GM18508 (cell line): ENCODE data around the gene POTEH.
"Not testable (repeated sequence)": the region's sequence is repeated elsewhere in the genome, so short reads cannot be mapped to it uniquely, and the experiment has no call there.

ENCODE experiments used
- ATAC-seq: cut with Tn5 transposase; IDR thresholded peaks from one replicate; pipeline ENCODE4 v1.9.1; 2021; ENCODE audit warnings: moderate number of reproducible peaks; ENCODE audit not compliant: insufficient read depth, unreplicated experiment

POTEH gene

DNA sequence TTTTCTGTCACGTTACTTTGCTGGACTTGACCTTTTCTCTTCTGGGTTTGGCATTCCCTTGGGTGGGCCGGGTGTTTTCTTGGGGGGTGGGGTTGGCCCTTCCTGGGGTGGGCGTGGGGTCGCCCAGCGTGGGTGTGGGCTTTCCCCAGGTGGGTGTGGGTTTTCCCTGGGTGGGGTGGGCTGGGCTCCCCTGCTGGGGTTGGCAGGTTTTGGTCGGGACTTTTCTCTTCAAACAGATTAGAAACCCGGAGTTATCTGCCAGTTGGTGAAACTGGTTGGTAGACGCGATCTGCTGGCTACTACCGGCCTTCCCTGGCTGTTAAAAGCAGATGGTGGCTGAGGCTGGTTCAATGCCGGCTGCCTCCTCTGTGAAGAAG is at the start of gene POTEH:
Gene POTEH, plus strand, starts transcription at position 278 of the 377 bp plus-strand sequence. Its CDS starts 52 bp downstream, at position 330.
- ATAC-seq: not testable (repeated sequence)

- not testable (repeated sequence) for ATAC-seq
Observed at GRCh38 chr22:15642288-15642861, 47.5 kb upstream of the POTEH start.

DNA sequence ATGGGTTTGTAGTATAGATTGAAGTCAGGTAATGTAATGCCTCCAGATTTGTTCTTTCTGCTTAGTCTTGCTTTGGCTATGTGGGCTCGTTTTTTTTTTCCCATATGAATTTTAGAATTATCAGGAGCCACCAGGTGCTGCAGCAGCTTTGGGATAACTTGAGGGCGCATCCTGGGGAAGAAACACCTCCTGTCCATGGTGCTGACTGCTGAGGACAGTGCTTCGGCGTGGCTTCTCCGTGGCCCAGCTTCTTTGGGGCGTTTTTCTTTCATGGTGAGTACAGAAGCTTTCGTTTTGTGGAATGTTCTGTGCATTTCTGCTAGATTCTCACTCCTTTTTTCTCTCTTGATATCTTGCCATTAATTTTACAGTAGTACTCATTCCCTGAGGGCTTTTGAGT is 37.9 kb upstream of the POTEH start:
- not testable (repeated sequence) for ATAC-seq

DNA sequence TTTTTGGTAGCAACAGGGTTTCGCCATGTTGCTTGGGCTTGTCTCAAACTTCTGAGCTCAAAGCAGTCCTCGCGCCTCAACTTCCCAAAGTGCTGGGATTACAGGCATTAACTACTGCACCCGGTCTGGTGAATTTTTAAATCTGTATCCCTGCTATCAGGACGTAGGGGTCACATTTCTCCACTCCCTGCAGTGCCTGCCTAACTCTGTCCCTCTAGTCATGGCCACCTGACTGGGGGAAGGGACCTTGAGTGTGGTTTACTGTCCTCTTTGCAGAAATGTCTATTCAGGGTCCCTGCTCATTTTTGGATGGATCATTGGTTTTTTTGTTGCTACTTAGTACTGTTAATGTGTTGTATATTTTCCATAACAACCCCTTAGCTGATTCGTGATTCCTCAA is 37.1 kb upstream of the POTEH start:
- ATAC-seq: not testable (repeated sequence)

DNA sequence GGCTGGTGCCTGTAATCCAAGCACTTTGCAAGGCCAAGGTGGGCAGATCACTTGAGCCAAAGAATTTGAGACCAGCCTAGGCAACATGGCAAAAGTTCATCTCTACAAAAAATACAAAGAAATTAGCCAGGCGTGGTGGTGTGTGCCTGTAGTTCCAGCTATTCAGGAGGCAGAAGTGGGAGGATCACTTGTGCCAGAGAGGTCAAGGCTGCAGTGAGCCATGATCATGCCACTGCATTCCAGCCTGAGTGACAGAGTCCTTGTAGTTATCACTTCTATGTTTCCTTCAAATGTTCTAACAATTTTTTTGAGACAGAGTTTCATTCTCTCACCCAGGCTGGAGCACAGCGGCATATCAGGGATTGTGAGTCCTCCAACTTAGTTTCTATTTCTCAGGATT is 36.6 kb upstream of the POTEH start:
- ATAC-seq: not testable (repeated sequence)

- ATAC-seq: not testable (repeated sequence)
Observed at GRCh38 chr22:15661102-15661501, 28.7 kb upstream of the POTEH start.

DNA sequence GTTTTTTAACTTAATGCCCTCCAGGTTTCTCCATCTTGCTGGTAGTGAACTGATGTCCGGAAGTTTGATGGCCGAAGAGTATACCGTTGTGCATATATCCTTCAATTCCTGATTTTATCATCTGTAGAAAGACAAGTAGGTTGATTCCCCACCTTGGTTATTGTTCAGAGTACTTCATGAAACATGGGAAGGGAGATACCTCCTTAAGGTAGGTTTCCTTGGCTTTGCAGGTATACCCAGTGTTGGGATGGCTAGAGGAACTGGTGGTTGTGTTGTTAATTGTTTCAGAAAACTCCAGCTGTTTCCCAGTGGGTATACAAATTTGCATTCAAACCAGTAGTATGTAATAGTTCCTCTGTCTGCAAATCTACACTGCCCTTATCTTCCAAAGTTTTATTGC is 25.1 kb upstream of the POTEH start:
- ATAC-seq: not testable (repeated sequence)

DNA sequence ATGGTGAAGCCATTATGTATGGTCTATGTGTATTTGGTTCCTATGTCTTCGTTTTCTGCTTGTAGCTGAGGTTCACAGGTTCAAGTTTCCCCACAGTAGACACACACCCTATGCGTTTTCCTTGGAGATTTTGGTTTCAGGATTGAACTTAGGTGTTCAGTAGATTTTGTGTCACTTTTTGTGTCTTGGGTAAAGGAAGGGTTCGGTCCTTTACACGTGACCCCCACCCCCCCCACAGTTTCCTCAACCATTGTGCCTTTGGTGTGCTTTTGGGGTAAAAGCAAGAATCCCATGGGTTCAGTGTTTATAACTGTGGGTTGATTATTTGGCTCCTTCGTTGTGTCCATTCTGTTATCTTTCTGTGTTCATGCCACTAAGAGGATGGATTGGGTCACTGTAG is 24.3 kb upstream of the POTEH start:
- ATAC-seq: not testable (repeated sequence)

- not testable (repeated sequence) for ATAC-seq
Observed at GRCh38 chr22:15669430-15669829, 20.4 kb upstream of the POTEH start.

DNA sequence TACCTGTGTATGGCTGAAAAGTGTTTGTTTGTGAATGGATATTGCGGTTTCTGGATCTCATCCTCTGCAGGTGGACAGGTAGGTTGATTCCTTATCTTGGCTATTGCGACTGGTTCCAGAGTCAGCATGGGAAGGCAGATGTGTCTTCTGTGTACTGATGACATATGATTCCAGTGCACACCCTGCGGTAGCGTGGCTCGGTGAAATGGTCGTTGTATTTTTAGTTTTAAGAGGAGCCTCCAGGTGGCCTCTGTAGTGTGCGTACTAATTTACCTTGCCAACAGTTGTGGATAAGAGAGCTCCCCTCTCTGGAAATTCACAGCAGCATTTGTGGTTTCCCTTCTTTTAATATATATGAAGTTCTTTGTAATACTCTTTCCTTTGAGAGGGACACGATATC is 10.1 kb upstream of the POTEH start:
- ATAC-seq: not testable (repeated sequence)

DNA sequence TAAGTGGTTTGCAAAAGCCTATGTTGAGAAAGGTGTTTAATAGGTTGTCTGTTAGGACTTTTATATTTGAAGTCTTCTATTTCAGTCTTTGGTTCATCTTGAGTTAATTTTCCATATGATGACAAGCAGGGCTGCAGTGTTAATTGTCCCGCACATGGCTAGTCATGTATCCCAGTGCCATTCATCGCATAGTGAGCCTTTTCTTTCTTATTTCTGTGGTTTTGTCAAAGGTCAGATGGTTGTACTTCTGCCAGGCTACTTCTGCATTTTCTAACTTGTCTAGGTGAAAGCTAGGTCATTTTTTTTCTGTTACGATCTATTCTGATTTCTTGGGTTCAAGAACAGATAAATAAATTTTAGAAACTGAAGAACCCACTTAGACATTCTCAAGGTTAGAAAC is 5.7 kb upstream of the POTEH start:
- ATAC-seq: not testable (repeated sequence)

DNA sequence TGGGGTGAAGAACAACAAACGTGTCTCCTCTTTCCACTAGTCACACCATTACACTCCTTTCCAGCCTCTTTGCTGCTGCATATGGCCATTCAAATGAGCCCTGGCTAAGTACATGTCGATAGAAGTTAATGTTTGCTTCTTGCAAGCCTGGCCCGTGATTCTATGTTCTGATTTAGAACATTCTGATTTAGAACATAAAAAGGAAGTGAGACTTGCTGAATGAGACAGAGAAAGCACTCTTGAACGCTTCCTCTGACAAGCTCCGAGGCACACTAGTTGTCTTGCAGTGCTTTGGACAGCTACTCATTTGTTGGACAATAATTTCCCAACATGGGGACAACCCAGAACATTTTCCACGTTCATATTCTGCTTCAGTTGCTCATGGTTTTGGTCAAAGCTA is 5.1 kb upstream of the POTEH start:
- ATAC-seq: peak; percentile 85

DNA sequence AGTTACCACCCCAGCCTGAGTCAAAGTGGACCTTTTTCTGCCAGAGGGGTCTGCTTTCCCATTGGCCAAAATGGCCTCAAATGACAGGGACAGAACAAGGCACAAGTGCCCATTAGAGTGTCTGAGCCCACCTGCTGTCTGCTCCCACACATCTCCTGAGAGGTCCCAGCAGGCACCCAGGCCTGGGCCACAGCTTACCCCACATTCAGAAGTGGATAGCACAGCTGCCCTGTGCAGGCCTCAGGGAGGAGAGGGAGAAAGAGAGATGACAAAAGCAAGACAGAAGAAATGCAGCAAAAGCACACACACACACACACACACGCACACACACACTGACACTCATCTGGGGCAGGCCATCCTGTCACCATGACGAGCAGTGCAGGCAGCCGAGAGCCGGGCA is 4.2 kb upstream of the POTEH start:
- ATAC-seq: not testable (repeated sequence)

- ATAC-seq: not testable (repeated sequence)
Observed at GRCh38 chr22:15687086-15687485, 2.7 kb upstream of the POTEH start.

DNA sequence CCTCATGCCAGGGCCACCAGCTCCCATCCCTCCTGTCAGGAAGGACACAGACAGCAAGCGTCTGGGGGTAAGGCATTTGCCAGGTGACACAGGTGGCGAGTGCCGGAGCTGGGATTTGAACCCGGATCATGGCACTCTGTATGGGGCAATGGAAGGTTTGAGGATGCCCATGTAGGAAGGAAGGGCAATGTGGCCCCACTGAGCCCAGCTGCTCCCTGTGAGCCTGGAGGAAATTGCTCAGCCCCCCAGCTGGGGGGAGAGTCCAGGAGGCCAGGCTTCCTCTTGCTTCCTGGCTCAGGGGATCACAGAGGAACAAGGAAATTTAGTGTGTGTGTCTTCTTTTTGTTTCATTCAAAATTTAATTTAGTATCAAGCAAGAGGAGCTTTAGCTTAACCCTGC is 2.1 kb upstream of the POTEH start:
- not testable (repeated sequence) for ATAC-seq

- not testable (repeated sequence) for ATAC-seq
Observed at GRCh38 chr22:15688090-15688489, 1.7 kb upstream of the POTEH start.

GRCh38 chr22:15689012-15689748 is 646 bp upstream of the POTEH start:
- ATAC-seq: not testable (repeated sequence)

DNA sequence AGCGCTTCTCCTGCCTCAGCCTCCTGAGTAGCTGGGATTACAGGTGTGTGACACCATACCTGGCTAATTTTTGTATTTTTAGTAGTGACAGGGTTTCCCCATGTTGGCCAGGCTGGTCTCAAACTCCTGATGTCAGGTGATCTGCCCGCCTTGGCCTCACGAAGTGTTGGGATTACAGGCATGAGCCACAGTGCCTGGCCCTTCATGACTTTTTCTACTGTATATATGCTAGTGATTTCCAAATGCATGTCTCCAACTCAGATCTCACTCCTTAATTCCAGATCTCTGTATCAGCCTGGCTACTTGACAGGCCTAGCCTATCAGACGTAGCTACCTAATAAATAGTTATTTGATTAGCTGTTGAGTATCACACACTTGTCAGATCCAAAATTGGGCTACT is 23.8 kb downstream of the POTEH start:
- ATAC-seq: not testable (repeated sequence)

GRCh38 chr22:15714125-15714524 is 24.3 kb downstream of the POTEH start:
- not testable (repeated sequence) for ATAC-seq

DNA sequence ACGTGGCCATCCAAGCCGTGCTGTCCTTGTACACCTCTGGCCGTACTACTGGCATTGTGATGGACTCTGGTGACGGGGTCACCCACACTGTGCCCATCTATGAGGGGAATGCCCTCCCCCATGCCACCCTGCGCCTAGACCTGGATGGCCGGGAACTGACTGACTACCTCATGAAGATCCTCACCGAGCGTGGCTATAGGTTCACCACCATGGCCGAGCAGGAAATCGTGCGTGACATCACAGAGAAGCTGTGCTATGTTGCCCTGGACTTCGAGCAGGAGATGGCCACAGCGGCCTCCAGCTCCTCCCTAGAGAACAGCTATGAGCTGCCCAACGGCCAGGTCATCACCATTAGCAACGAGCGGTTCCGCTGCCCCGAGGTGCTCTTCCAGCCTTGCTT is 32.1 kb downstream of the POTEH start:
- ATAC-seq: not testable (repeated sequence)

GRCh38 chr22:15729209-15729917 is 39.5 kb downstream of the POTEH start:
- not testable (repeated sequence) for ATAC-seq
